K562 (cell line): ENCODE results near the gene GATAD1. TPM values are rescaled to one million over a fixed set of nuclear protein-coding genes. Genes with fewer than 3 reads are reported as not detected.

Experiments
- ATAC-seq: fragments of 200-7000 bp; cut with Tn5 transposase; 3 replicates; pipeline ENCODE4 v1.9.1; 2020; ENCODE audit warnings: moderate library complexity
- Bru-seq: library from RNA; stranded (reverse); fragments of 400-500 nt; gene quantifications from one replicate; lab custom pipeline; 2021; lab: Mats Ljungman, UMichigan
- BruChase-seq, 2 experiments: library from RNA; stranded (reverse); fragments of 400-500 nt; gene quantifications; one replicate each; lab custom pipeline; 2021; lab: Mats Ljungman, UMichigan
- BruUV-seq: library from RNA; stranded (reverse); fragments of 400-500 nt; replicated peaks from 2 replicates; lab custom pipeline; 2021; lab: Mats Ljungman, UMichigan
- CTCF ChIA-PET: fragments of 300-600 bp; formaldehyde crosslinking; extraction: SDS; loops from one replicate; lab custom pipeline; 2021; ENCODE audit warnings: low intra/inter-chr PET ratio; lab: Yijun Ruan, JAX
- POLR2A ChIA-PET: fragments of 300-600, 350-650 bp; sonication (Branson Sonifier 250); formaldehyde crosslinking; extraction: SDS; loops from one replicate; lab custom pipeline; 2021; ENCODE audit warnings: antibody characterized with exemption, inconsistent platforms; lab: Yijun Ruan, JAX
- DNase-seq, 4 experiments: peaks; one replicate each; pipeline versions ENCODE4 v3.0.0 to v3.0.0-alpha.2; 2011 to 2018; ENCODE audit warnings: low spot score in 3 of 4, mixed read lengths in 3 of 4; ENCODE audit errors: extremely low read depth in 1 of 4
- FAIRE-seq: peaks from 2 replicates; lab custom pipeline; 2011; peaks lifted over from hg19 to GRCh38; lab: Jason Lieb, UNC
- H2AFZ ChIP-seq: 2 replicates; pipeline ENCODE4 v1.6.0; 2011; ENCODE audit warnings: low read depth, low read length, control low read depth, inconsistent platforms
- H3K27ac ChIP-seq: fragments of 200-600 bp; 3 replicates; pipeline ENCODE4 v1.8.0; 2011; ENCODE audit warnings: low read depth, mild to moderate bottlenecking, control low read depth, inconsistent platforms, low read length, moderate library complexity, mixed read lengths; ENCODE audit errors: extremely low read depth
- H3K27me3 ChIP-seq, 2 experiments: fragments of 300-600 bp in 1 of 2; 2 replicates in 1 of 2; 3 replicates in 1 of 2; pipeline versions ENCODE4 v1.6.0 to v1.8.0; 2011; ENCODE audit warnings: inconsistent platforms in 2 of 2, low read length in 2 of 2, mild to moderate bottlenecking in 1 of 2, mixed read lengths in 1 of 2, moderate library complexity in 1 of 2; ENCODE audit not compliant: control insufficient read depth in 2 of 2, insufficient read depth in 2 of 2
- H3K36me3 ChIP-seq: fragments of 300-600 bp; 3 replicates; pipeline ENCODE4 v1.8.0; 2011; ENCODE audit warnings: mild to moderate bottlenecking, low read length, inconsistent platforms; ENCODE audit not compliant: control insufficient read depth, insufficient read depth
- H3K4me1 ChIP-seq, 2 experiments: fragments of 200-600 bp in 1 of 2; replicated peaks in 1 of 2; 2 replicates in 1 of 2; 3 replicates in 1 of 2; pipeline versions ENCODE4 v1.5.1 to v1.8.0; 2011; ENCODE audit warnings: inconsistent platforms in 2 of 2, low read length in 2 of 2, mild to moderate bottlenecking in 1 of 2, mixed read lengths in 1 of 2, moderate library complexity in 1 of 2; ENCODE audit not compliant: control insufficient read depth in 2 of 2, insufficient read depth in 2 of 2
- H3K4me2 ChIP-seq: 2 replicates; pipeline ENCODE4 v1.6.1; 2011; ENCODE audit warnings: low read length, control low read depth, inconsistent platforms, mixed read lengths; ENCODE audit not compliant: insufficient read depth
- H3K4me3 ChIP-seq: fragments of 200-600 bp; sonication (generic), shearing (Covaris generic); 2 replicates; pipeline ENCODE4 v1.5.1; 2016; ENCODE audit warnings: control low read depth, inconsistent platforms
- H3K79me2 ChIP-seq: fragments of 200-600 bp; 3 replicates; pipeline ENCODE4 v1.8.0; 2011; ENCODE audit warnings: low read length, inconsistent platforms; ENCODE audit not compliant: control insufficient read depth, insufficient read depth
- H3K9ac ChIP-seq, 2 experiments: 2 replicates each; pipeline versions ENCODE4 v1.6.0 to v1.6.1; 2011; ENCODE audit warnings: low read depth in 2 of 2, low read length in 2 of 2, control low read depth in 1 of 2, inconsistent platforms in 1 of 2, mild to moderate bottlenecking in 1 of 2, mixed read lengths in 1 of 2; ENCODE audit not compliant: insufficient read depth in 1 of 2
- H3K9me1 ChIP-seq: one replicate; pipeline ENCODE4 v1.6.0; 2011; ENCODE audit warnings: inconsistent platforms, mild to moderate bottlenecking, low read length, moderate library complexity; ENCODE audit not compliant: control insufficient read depth, insufficient read depth
- H3K9me3 ChIP-seq: replicated peaks from 2 replicates; pipeline ENCODE4 v1.5.1; 2011; ENCODE audit warnings: low read depth, low read length, inconsistent platforms; ENCODE audit not compliant: control insufficient read depth, insufficient read depth
- H4K20me1 ChIP-seq: replicated peaks from 2 replicates; pipeline ENCODE4 v1.6.1; 2011; ENCODE audit warnings: low read length, inconsistent platforms, mixed read lengths; ENCODE audit not compliant: control insufficient read depth, insufficient read depth
- ATF7 ChIP-seq: fragments of 450-650 bp; IDR thresholded peaks from 2 replicates; pipeline ENCODE4 v1.7.1; 2014; ENCODE audit warnings: mild to moderate bottlenecking, moderate library complexity
- LCOR ChIP-seq: sonication (generic); formaldehyde crosslinking; IDR thresholded peaks from 2 replicates; pipeline ENCODE4 v1.8.0; 2022; ENCODE audit warnings: mild to moderate bottlenecking, missing genetic modification reagents
- SIN3A ChIP-seq, 2 experiments: fragments of 150-350 bp in 1 of 2; IDR thresholded peaks; 2 replicates each; pipeline ENCODE4 v1.6.1; 2011 to 2016; ENCODE audit warnings: borderline replicate concordance in 2 of 2, low read depth in 2 of 2, low read length in 2 of 2, mild to moderate bottlenecking in 2 of 2, moderate library complexity in 2 of 2; ENCODE audit not compliant: control insufficient read depth in 1 of 2
- TCF7 ChIP-seq: sonication (generic); IDR thresholded peaks from 2 replicates; pipeline ENCODE4 v1.6.1; 2016; ENCODE audit warnings: antibody characterized with exemption, borderline replicate concordance
- WGBS: fragments of 100-300 bp; shearing (Covaris generic); methylation state at CpG from one replicate; pipeline ENCODE4 v1.1.6; 2016; ENCODE audit warnings: low coverage, mixed read lengths; ENCODE audit not compliant: insufficient coverage; ENCODE audit errors: missing lambda C conversion rate; 5-methylcytosine and 5-hydroxymethylcytosine counted together
- in situ Hi-C: fragments of 300-500 bp; cut with MboI; formaldehyde crosslinking; loops from 4 replicates; pipeline ENCODE4 v1.15.0; 2018; ENCODE audit warnings: inconsistent platforms, mixed read lengths
- intact Hi-C: fragments of 100-400 bp; cut with micrococcal nuclease; formaldehyde crosslinking; loops from 2 replicates; pipeline ENCODE4 v1.14.2; 2022
- long read RNA-seq, 3 experiments: library from polyadenylated mRNA in 2 of 3; library from RNA in 1 of 3; unstranded in 2 of 3; stranded (forward) in 1 of 3; transcript quantifications; one replicate each; pipeline ENCODE4 v2.0.0, GENCODE V29; 2019 to 2022
- polyA minus RNA-seq, 3 experiments: library from RNA; depleted of rRNA, polyadenylated mRNA; stranded (reverse); fragments of >200 nt; gene quantifications; 2 replicates each; pipeline ENCODE4 v1.2.3, GENCODE V29; 2011
- polyA plus RNA-seq, 8 experiments: library from polyadenylated mRNA; depleted of rRNA in 4 of 8; stranded (reverse) in 5 of 8; unstranded in 3 of 8; fragments of >200 nt; fragmentation: Nextera tagmentation in 2 of 8; fragmentation: Illumina TruSeq in 1 of 8; extraction: Ambion mirVana in 2 of 8; extraction: Trizol in 1 of 8; gene quantifications; 2 replicates each; pipeline versions ENCODE4 v1.2.1 to v1.2.3, GENCODE V29; 2011 to 2014; ENCODE audit warnings: inconsistent platforms in 1 of 8, missing spikeins in 1 of 8
- total RNA-seq, 7 experiments: library from RNA; depleted of rRNA in 6 of 7; stranded (reverse); fragments of >200 nt in 6 of 7; fragmentation: Illumina TruSeq in 2 of 7; extraction: Trizol in 2 of 7; gene quantifications; 2 replicates each; pipeline versions ENCODE4 v1.2.1 to v1.2.3, GENCODE V29; 2011 to 2021; ENCODE audit warnings: low replicate concordance in 1 of 7
- TF ChIP-seq, protein P1 (sequence below): sonication (generic); formaldehyde crosslinking; IDR thresholded peaks from 2 replicates; pipeline ENCODE4 v1.8.0; 2023; ENCODE audit warnings: missing genetic modification reagents, mild to moderate bottlenecking, borderline replicate concordance
- TF ChIP-seq, protein P2 (sequence below): sonication (generic); formaldehyde crosslinking; IDR thresholded peaks from 2 replicates; pipeline ENCODE4 v1.9.0; 2022; ENCODE audit warnings: mild to moderate bottlenecking, missing genetic modification reagents

GATAD1 gene, protein sequence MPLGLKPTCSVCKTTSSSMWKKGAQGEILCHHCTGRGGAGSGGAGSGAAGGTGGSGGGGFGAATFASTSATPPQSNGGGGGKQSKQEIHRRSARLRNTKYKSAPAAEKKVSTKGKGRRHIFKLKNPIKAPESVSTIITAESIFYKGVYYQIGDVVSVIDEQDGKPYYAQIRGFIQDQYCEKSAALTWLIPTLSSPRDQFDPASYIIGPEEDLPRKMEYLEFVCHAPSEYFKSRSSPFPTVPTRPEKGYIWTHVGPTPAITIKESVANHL
- 74.9 and 145 TPM in 2 replicates for total RNA-seq (2011; cell fraction: chromatin; rRNA removed; ENCODE audit: low replicate concordance)
- 54.0 and 59.3 TPM in 2 replicates for total RNA-seq (2011; cell fraction: nucleolus; rRNA removed)
- total RNA-seq (2011; cell fraction: nucleoplasm; rRNA removed), result 82.3 and 137 TPM in 2 replicates
- total RNA-seq (2014; rRNA removed) (24.6 and 34.7 TPM in 2 replicates), total RNA-seq (2014; rRNA removed; fragmentation: Illumina TruSeq; extraction: Trizol) (34.3 and 37.4 TPM in 2 replicates), total RNA-seq (2015; rRNA removed; fragmentation: Illumina TruSeq; extraction: Trizol) (34.6 and 37.1 TPM in 2 replicates), total RNA-seq (2021) (25.0 and 27.5 TPM in 2 replicates), polyA plus RNA-seq (2011; rRNA removed) (54.9 and 67.7 TPM in 2 replicates), polyA plus RNA-seq (2014; fragmentation: Illumina TruSeq; extraction: Trizol) (34.1 and 40.8 TPM in 2 replicates), polyA plus RNA-seq (2014; fragmentation: Nextera tagmentation; extraction: Ambion mirVana) (1 to 10 TPM; 9.3 to 9.4 TPM), polyA plus RNA-seq (2014; rRNA removed) (37.2 and 39.2 TPM in 2 replicates), polyA minus RNA-seq (2011; rRNA and poly(A)+ RNA removed) (44.5 and 46.3 TPM in 2 replicates), Bru-seq, nascent RNA (percentile 95 among the genes with signal in this experiment), BruChase-seq, experiment 1, labeled RNA remaining after a 2-hour chase (percentile 96 among the genes with signal in this experiment), BruChase-seq, experiment 2, labeled RNA remaining after a 6-hour chase (percentile 96 among the genes with signal in this experiment)
- polyA plus RNA-seq (2011; cell fraction: cytosol; rRNA removed), result 21.4 and 35.1 TPM in 2 replicates
- 47.7 TPM in 2 replicates for polyA plus RNA-seq (2011; cell fraction: nucleus; rRNA removed)
- polyA plus RNA-seq (2012), result 19.0 and 41.6 TPM in 2 replicates
- polyA minus RNA-seq (2011; cell fraction: cytosol; rRNA and poly(A)+ RNA removed), result 13.2 and 19.8 TPM in 2 replicates
- polyA minus RNA-seq (2011; cell fraction: nucleus; rRNA and poly(A)+ RNA removed), result 59.0 and 88.5 TPM in 2 replicates
- long read RNA-seq, experiment 1, transcript GATAD1-201 (5 exons, 3,962 nt), result major isoform, 56 of 130 reads
- long read RNA-seq, experiment 1, transcript GATAD1-202 (2 exons, 797 nt), result minor isoform, 6 of 130 reads
- long read RNA-seq, experiment 1, partial matches to known transcripts, result 40 of 130 reads
- long read RNA-seq, experiment 1, other reads (novel, unspliced or antisense), result 26 of 130 reads
- long read RNA-seq, experiment 2, partial matches to known transcripts, result 0 of 26 reads
- long read RNA-seq, experiment 2, other reads (novel, unspliced or antisense), result 23 of 26 reads
- long read RNA-seq, experiment 3, partial matches to known transcripts, result 0 of 1 reads
- long read RNA-seq, experiment 3, other reads (novel, unspliced or antisense), result 1 of 1 reads

DNA sequence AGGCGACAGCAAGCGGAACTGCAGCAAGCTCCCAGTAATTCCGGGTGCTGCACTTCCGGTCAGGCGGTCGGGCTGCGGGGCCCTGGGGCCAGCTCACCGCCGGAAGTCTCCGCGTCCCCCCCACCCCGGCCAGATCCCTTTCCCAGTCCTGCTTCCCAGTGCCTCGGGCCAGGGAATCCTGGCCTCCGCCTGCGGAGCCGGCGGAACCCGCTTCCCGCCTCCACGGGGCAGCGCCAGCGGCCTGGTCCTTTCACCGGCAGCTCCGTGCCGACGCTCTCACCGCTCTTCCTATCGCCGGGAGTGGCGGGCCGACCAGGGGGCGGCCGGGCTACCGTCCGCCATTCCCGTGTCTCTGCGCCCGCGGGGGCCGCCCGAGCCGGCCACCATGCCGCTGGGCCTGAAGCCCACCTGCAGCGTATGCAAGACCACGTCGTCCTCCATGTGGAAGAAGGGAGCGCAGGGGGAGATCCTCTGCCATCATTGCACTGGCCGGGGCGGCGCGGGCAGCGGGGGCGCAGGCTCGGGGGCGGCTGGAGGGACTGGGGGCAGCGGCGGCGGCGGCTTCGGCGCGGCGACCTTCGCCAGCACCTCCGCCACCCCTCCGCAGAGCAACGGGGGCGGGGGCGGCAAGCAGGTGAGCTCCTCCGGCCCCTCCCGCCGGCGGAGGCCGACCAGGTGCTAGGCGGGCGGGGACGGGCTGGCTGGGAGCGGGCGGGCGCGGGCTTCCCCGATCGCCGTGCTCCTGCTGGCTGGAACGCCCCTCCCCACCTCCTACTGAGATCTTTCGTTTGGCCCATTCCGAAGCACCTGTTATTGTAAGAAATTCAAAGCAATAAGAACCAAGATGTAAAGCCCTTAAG is at the start of gene GATAD1:
Gene GATAD1 (plus strand): TSS at position 138 of the 860 bp plus-strand sequence. CDS start 248 bp downstream, at position 386.
- in situ Hi-C loops, result loop anchor here (10.0 kb wide), 1 partner anchor 573 kb away; no protein-coding TSS in a partner anchor
- no TSS peak for BruUV-seq
- TF ChIP-seq SIN3A (IDR thresholded peaks at IDR 0.05; ENCODE audit: borderline replicate concordance in 2 of 2, control insufficient read depth in 1 of 2, low read depth in 2 of 2, low read length in 2 of 2), result peak in 1 of 2 experiments; percentile 63; a peak in 2 of 4 replicates
- TF ChIP-seq ATF7, result peak; percentile 73
- TF ChIP-seq, protein P1, sequence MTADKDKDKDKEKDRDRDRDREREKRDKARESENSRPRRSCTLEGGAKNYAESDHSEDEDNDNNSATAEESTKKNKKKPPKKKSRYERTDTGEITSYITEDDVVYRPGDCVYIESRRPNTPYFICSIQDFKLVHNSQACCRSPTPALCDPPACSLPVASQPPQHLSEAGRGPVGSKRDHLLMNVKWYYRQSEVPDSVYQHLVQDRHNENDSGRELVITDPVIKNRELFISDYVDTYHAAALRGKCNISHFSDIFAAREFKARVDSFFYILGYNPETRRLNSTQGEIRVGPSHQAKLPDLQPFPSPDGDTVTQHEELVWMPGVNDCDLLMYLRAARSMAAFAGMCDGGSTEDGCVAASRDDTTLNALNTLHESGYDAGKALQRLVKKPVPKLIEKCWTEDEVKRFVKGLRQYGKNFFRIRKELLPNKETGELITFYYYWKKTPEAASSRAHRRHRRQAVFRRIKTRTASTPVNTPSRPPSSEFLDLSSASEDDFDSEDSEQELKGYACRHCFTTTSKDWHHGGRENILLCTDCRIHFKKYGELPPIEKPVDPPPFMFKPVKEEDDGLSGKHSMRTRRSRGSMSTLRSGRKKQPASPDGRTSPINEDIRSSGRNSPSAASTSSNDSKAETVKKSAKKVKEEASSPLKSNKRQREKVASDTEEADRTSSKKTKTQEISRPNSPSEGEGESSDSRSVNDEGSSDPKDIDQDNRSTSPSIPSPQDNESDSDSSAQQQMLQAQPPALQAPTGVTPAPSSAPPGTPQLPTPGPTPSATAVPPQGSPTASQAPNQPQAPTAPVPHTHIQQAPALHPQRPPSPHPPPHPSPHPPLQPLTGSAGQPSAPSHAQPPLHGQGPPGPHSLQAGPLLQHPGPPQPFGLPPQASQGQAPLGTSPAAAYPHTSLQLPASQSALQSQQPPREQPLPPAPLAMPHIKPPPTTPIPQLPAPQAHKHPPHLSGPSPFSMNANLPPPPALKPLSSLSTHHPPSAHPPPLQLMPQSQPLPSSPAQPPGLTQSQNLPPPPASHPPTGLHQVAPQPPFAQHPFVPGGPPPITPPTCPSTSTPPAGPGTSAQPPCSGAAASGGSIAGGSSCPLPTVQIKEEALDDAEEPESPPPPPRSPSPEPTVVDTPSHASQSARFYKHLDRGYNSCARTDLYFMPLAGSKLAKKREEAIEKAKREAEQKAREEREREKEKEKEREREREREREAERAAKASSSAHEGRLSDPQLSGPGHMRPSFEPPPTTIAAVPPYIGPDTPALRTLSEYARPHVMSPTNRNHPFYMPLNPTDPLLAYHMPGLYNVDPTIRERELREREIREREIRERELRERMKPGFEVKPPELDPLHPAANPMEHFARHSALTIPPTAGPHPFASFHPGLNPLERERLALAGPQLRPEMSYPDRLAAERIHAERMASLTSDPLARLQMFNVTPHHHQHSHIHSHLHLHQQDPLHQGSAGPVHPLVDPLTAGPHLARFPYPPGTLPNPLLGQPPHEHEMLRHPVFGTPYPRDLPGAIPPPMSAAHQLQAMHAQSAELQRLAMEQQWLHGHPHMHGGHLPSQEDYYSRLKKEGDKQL (CRISPR knock-in tag), result no peak
- TF ChIP-seq LCOR, result peak; percentile 87; the same call in 1 of the 2 replicates
- TF ChIP-seq, protein P2, sequence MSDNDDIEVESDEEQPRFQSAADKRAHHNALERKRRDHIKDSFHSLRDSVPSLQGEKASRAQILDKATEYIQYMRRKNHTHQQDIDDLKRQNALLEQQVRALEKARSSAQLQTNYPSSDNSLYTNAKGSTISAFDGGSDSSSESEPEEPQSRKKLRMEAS, result peak; percentile 70
- TF ChIP-seq TCF7, result peak; percentile 46; the same call in 1 of the 2 replicates

More for the DNA sequence above, at the start of gene GATAD1:
- DNase-seq, result peak; percentile 96 to 98 (median 97)
- peak; percentile 95 for ATAC-seq
- no peaks in the 10 kb centered on the region; the same call in 1 of the 2 replicates for H3K9me3 ChIP-seq
- peaks cover 39% of the 10 kb centered on the region for H3K36me3 ChIP-seq
- intact Hi-C loops, result loop anchor here (1.0 to 10.0 kb wide), 8 partner anchors 23 to 803 kb away; partner anchors contain the start of genes ANKIB1, KRIT1, LRRD1 and MTERF1
- no peaks in the 10 kb centered on the region for H3K9me1 ChIP-seq
- POLR2A ChIA-PET, result interaction anchor here (0.6 to 2.9 kb wide), 21 partner anchors 10 to 617 kb away, joined by 3 to 15 read pairs (median 3); partner anchors contain the start of genes CYP51A1, ERVW-1, PEX1 and RBM48
- peaks cover 28% of the 10 kb centered on the region for H3K79me2 ChIP-seq
- H3K4me3 ChIP-seq, result peak within 1 kb of the TSS; percentile 95
- CTCF ChIA-PET, result interaction anchor here (0.6 to 3.2 kb wide), 6 partner anchors 23 to 781 kb away, joined by 3 to 15 read pairs (median 5); partner anchors contain the start of gene MTERF1
- no peaks in the 10 kb centered on the region for H4K20me1 ChIP-seq
- peak within 1 kb of the TSS; percentile 95 for H2AFZ ChIP-seq
- peak; percentile 82 for FAIRE-seq
- peak within 1 kb of the TSS; percentile 86 for H3K4me2 ChIP-seq
- peak within 1 kb of the TSS; percentile 95 for H3K27ac ChIP-seq
- H3K4me1 ChIP-seq, result peaks cover 5 to 6% of the 10 kb centered on the region in 2 experiments; a peak in 2 of 5 replicates
- WGBS, result under 1% methylated on average over 76 of the region's 87 CpGs
- H3K9ac ChIP-seq, result peak within 1 kb of the TSS; percentile 94 to 97
- H3K27me3 ChIP-seq, result no peaks in the 10 kb centered on the region
